CD1c-positive myeloid dendritic cell (primary cell): ENCODE results near the gene RGMA.

Experiments used
- DNase-seq: peaks from one replicate; pipeline ENCODE4 v3.0.0-alpha.2; 2016; ENCODE audit errors: extremely low spot score

Gene RGMA

DNA sequence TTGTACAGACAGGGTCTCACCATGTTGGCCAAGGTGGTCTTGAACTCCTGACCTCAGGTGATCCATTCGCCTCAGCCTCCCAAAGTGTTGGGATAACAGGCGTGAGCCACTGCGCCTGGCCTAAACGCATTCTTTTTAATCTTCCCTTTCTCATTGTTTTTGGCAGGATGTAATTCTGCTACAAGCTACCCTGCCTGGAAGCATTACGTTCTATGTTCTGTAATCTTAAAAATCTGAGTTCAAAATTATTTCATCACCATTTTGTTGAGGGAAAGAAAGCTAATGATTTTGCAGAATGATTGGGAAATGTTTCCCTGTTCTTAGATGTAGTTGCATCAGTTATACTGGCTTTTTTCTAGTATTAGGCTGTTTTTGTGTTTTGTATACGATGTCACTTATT, 71.5 kb downstream of the RGMA start:
- DNase-seq, result no peak

- DNase-seq, result no peak
These were observed 76.2 kb downstream of the RGMA start for GRCh38 chr15:93012786-93013185.

DNA sequence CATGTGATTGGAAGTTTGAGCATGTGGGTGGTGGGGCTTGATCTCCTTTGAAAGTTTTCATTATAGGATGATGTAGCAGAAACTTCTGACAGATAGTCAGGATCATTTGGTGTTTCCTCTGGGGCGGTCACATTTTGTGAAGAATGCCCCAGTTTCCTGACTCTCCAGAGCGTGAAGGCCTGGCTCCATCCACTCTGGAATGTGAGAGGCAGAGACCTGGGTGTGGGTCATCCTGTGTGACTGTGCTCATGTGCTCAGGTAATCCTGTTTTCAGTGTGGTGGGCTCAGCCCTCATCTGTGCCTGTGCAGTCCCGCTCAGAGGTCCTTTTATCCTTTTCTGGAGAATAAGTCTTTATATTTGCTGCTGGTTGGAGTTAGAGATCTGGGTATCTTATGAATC, 81.0 kb downstream of the RGMA start:
- DNase-seq, result no peak

GRCh38 chr15:93005133-93005532, 83.9 kb downstream of the RGMA start:
- no peak for DNase-seq

- no peak for DNase-seq
These were observed 87.1 kb downstream of the RGMA start for GRCh38 chr15:93001881-93002280.

GRCh38 chr15:93001156-93001555, 87.9 kb downstream of the RGMA start:
- DNase-seq, result no peak

DNA sequence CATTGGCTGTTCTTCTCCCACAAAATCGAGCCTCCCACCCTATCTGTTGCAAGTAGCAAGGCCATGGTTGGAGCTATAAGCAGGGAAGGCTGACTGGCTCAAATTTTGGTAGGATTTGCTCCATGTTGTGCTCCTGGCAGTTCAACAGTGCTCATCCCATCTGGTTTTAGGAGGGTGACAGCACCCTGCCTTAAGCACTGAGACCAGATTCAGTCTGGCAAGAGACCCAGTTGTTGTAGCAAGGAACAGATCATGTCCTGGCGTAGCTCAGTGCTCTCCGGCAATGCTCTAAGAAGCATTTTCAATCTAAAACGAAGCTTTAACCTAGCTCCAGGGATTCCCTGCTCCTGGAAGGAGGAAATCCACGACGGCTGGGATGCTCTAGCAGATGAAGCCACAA, 91.2 kb downstream of the RGMA start:
- no peak for DNase-seq

- DNase-seq, result no peak
These were observed 96.3 kb downstream of the RGMA start for GRCh38 chr15:92992720-92993119.

DNA sequence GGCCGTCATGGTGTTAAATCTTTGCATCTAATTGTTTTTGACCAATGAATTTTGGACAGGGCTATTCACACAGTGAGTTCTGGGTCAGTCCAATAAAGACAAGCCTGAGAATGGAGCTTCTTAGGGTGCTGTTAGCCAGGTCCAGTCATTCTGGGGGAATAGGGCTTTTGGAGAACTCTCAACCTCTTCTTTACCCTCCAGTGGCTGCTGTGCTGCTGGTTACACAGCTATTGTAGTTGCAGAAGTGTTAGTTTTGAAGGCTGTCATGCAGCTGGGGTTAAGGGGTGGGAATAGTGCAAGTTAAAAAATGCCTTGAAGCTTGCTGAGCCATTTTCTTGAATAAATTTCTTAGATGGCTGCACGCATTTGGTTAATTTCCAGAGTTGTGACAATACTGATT, 99.0 kb downstream of the RGMA start:
- no peak for DNase-seq

DNA sequence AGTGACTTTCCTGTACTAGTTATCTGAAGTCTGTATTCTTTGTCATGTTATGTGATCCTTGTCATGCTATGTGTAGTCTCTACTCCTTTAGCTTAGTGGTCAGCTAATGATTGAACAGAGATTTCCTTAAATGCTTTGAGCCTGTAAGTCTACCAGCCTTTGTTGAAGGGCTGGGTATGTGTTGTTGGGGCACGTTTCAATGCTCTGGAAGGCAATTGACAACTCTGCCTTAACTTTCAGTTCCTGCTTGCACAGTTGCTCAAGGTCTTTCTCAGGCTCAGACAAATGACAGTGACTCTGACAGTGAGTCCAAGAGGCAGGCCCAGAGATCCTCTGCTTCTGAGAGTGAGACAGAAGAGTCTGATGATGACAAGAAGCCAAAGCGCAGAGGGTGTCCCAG, 99.5 kb downstream of the RGMA start:
- DNase-seq, result peak; percentile 24
